Stimulated activated CD8-positive, alpha-beta memory T cell treated with anti-CD3 and anti-CD28 coated beads, Interleukin-15, amount 100 ng/mL, for 1 hour (primary cell): ENCODE results near the gene TFPT.

Source experiments
- DNase-seq: peaks from one replicate; pipeline ENCODE4 v3.0.0-alpha.2; 2020; ENCODE audit warnings: low read depth

TFPT gene

DNA sequence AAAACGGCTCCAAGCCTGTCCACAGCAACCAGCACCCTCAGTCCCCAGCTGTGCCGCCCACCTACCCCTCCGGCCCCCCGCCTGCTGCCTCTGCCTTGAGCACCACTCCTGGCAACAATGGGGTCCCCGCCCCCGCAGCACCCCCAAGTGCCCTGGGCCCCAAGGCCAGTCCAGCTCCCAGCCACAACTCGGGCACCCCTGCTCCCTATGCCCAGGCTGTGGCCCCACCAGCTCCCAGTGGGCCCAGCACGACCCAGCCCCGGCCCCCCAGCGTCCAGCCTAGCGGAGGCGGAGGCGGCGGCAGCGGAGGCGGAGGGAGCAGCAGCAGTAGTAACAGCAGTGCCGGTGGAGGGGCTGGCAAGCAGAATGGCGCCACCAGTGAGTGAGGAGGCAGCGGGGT is 32.7 kb upstream of the TFPT start:
- no peak for DNase-seq

DNA sequence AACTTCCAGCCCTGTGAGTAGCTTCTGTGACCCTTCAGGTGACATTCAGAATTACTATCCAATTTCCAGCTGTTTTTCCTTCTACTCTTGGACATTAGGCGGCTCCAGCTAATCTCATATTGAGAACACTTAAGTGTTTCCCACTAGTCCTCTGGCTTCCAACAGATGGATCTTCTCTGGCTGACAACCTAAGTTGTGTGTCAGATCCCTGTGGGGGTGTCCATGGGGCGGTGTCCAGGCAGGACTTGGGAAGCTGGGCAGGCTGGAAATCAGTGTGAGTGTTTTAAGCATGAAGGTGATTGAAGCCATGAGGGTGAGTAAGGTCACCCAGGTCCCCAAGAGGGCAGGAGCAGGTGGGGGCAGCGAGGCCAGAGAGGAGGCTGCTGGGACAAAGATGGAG is 32.2 kb upstream of the TFPT start:
- DNase-seq: no peak

DNA sequence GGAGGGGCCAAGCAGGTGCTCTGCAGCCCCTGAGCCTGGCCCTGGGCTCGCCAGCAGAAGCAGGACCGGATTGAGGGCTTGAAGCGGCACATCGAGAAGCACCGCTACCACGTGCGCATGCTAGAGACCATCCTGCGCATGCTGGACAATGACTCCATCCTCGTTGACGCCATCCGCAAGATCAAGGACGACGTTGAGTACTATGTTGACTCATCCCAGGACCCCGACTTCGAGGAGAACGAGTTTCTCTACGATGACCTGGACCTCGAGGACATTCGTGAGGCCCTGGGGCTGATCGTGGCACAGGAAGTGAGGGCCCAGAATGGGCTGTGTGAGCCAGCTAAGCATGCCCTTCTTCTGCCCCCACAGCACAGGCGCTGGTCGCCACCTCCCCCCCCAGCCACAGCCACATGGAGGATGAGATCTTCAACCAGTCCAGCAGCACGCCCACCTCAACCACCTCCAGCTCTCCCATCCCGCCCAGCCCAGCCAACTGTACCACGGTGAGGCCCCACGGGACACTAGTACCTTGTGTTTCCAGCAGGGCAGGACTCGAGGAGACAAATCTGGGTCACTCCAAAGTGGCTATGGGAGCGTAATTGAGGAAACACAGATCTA is 30.2 kb upstream of the TFPT start:
- DNase-seq: no peak

DNA sequence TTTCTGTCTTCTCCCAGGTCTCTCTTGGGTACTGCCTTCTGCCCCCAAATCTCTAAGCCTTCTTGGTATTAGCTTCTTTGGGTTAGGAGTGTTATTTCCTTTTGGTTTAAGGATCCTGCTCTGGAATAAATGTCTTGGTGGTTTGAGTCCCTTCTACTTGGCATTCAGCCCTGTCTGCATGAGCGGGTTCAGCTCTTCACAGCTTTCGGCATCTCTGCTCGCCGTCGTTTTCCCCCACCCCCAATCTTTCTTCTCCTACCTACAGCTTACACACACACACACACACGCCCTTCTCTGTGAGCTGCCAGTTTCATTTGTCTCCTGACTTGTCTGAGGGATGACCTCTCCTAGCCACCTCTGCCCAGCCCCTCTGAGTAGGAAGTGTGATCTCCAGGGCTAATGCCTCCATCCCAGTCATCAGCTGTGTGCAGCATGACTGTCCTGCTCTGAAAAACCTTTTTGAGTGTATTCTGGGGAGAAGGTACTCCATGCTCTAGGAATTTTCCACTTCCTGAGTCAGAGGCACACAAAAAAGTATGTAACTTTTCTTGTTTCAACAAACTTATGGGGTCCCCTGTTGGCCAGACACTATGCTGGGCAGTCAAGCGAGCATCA is 26.8 kb upstream of the TFPT start:
- no peak for DNase-seq

DNA sequence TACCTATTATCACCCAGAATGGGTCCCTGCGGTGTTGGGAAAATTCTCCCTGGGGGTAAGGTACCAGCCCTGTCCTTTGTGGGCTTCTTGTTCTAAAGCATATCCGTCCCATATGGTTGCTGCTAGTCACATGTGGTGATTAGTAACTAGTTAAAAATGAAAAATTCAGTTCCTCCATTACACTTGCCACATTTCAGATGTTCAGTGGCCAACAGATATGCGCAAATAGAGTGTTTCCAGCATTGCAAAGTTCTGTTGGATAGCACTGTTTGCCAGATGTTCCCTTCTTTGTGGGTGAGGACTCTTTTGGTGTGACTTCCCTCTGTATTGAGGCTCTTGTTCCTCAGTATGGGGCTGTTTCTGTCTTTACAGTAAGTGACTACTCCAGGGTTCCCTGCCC is 25.9 kb upstream of the TFPT start:
- no peak for DNase-seq

DNA sequence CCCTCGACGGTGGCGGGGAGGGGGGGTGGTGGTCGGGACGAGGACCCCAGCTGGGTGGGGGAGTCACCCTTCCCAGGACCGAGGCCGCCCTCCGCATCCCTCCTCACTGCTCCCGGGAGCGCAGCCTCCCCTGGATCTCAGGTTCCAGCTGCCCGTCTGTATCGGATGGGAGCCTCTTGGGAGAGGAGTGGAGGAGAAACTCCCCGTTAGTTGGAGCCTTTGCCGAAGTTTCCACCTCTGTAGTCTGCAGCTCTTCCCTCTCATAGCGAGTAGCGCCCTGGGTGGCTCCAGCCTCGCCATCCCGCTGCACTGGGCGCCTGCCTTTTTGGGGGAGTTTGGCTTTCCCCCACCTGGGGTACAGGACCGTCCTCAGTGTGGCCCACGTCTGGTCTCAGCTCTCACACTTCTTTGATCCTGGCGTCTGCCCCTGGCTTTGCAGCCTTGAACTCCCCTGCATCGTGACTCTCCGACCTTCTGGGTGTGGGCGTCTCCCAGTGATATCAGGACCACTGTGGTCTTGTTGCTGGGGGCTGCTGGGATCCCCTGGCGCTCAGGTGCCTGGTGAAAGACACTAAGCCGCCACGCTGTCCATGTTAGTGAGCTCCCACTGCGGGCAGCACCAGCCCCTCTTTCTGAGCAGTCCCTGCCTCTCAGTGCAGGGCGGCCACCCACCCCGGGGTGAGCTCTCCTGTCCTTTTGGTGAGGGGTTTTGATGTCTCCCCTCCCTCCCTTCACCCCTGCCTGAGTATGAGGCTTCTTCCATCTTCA is 23.2 kb upstream of the TFPT start:
- no peak for DNase-seq

DNA sequence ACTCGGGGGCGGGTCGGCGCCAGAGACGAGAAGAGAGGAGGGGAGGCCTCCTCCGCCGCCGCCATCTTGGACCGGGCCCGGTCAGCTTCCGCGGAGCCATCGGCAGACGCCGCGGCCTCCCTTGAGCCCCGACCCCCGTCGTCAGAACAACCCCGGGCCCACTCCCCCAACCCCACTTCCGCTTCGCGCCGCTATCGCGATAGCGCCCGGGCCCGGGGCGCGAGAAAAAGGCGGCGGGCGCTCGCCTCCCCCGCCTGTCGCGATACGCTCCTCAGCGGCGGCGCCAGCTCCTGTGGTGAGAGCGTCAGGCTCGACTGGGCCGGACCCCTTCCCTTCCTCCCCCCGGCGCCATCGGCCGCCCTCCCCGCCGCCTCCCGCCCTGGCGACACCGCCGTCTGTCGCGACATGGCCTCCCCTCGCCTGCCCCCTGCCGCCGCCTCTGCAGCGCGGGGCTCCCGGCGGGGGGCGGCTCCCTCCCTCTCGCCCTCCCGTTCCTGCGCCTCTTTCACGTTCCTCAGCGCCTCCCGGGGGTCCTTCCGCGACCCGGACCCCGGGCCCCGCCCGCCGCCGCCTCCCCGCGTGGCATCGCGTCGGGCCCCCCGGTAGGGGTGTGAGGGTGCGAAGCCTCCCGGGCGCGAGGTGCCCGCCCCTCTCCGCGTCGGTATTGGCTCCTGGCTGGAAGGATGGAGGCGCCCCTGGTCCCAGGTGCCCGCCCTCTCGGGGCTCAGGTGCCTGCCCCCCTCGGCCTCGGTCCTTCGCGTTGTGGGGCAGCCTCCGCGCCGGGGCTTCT is 22.4 kb upstream of the TFPT start, which contains the start of gene CNOT3:
Gene CNOT3, plus strand, starts transcription at position 64 of the 790 bp plus-strand sequence. CDS start 5,217 bp downstream, outside the sequence.
- DNase-seq: no peak

DNA sequence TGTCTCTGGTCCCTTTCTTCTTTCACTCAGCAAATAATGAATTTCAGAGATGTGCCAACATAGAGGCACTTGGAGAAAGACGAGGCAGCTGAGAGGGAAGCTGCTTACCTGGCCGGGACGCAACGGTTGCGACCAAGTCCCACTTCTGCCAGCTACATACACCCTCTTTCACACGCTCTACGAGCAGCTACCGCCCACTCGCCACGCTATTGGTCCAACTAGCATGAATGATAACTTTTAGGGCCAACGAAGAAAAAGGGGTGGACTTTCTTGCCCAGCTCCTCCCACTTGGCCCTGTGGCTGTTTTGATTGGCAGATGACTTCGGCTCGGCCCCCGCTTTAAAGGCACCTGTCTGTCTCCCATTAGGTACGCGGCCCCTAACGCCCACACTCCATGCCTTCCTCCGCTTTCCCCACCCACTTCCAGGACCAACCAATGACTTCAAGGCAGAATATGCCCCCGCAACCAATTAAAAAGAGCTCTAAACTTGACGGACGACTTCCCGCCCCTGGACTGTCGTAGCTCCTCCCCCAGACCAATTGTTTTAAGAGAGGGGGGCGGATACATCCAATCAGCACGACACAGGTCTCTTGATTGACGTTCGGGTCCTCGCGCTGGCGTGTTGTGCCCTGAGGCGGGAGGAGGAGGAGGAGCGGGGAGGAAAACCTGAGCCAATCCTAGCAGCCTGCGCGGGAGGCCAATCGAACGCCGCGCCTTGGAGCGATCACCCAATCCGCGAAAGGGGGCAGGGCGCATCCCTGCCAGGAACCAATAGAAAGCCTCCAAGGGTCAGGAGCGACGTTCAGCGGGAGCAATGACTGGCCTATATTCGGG is 21.6 kb upstream of the TFPT start:
- DNase-seq: peak; percentile 96

DNA sequence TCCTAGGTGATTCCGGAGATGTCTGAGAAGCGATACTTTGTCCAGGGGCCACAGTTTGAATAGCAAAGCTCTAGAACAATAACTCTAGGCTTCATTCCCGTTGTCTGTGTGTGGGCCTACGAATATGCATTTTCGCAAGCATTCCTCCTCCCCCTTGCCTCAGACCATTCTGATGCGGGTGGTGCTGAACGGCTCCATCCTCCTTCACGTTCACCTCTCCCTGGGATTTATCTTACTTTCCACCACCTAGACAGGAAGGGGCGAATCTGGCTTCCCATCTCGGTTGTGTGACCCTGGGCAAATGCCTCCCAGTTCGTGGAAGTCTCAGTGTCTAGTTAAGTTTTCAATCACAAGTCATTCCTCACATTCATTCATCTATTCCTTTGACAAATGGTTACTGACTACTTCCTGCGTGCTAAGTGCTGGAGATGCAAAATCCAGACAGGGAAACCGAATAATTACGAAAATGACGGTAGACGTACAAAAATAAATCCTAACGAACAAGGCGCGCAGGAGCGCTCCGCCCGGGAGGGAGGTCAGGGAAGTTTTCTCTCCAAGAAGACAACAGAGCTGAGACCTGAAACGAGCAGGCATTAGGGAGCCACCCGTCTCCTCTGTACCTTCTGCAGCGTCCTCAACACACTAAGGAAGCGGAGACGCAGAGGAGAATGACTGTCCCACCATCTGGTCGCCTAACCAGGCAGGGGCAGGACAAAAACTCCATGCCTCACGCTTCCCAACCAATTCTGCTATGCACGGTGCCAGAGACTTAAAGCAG is 20.8 kb upstream of the TFPT start:
- DNase-seq: no peak

DNA sequence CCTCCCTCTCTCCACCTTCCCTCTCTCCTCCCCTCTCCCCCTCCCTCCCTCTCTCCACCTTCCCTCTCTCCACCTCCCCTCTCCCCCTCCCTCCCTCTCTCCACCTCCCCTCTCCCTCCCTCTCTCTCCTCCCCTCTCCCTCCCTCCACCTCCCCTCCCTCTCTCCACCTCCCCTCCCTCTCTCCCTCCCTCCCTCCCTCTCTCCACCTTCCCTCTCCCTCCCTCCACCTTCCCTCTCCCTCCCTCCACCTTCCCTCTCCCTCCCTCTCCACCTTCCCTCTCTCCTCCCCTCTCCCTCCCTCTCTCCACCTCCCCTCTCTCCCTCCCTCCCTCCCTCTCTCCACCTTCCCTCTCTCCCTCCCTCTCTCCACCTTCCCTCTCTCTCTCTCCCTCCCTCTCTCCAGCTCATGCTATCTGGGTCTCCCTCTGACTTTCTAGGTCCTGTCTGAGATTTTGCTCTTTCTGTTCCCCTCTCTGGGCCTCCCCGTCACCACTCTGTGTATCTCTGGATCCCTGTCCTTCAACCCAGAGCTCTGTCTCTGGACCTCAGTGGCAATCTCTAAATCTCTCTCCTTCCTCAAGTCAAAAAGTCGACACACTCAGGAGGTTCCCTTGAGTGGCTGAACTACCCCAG is 18.6 kb upstream of the TFPT start:
- DNase-seq: no peak

DNA sequence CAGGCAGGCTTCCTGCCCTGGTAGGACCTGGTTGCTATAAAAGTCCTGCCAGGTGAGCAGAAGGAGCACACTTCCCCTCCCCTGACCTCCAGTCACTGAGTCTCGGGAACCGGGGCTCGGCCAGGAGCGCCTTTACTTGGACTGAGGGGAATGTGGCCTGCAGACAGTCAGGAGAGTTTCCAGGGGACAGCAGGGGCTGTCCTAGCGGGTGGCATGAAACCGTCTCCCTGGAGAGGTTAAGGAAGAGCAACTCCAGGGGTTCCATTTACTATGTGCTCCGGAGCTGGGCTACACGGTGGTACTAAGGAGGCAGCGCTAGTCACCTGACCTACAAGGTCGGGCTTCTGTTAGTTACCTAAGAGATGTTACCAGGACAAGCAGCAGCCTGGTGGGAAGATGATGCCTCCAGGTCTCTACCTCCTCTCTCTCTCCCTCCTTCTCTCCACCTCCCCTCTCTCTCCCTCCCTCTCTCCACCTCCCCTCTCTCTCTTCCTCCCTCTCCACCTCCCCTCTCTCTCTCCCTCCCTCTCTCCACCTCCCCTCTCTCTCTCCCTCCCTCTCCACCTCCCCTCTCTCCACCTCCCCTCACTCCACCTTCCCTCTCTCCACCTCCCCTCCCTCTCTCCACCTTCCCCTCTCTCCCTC is 18.0 kb upstream of the TFPT start:
- no peak for DNase-seq

DNA sequence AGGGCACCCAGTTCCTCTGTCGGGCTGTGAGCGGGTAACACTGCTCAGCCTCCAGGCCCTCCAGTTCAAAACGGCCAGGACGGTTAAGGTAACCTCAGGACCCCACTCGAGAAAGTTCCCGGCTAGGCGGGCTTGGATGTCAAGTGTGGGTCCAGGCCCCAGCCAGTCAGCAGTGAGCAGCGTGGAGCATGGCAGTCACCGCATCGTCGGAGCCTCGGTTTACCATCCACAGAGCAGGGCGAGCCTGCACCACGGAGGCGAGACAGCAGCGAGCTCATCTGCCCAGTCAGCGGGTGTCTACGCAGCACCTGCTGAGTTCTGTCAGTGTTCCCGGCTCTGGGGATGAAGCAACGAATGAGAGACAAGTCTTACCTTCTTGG is 14.2 kb upstream of the TFPT start:
- no peak for DNase-seq

DNA sequence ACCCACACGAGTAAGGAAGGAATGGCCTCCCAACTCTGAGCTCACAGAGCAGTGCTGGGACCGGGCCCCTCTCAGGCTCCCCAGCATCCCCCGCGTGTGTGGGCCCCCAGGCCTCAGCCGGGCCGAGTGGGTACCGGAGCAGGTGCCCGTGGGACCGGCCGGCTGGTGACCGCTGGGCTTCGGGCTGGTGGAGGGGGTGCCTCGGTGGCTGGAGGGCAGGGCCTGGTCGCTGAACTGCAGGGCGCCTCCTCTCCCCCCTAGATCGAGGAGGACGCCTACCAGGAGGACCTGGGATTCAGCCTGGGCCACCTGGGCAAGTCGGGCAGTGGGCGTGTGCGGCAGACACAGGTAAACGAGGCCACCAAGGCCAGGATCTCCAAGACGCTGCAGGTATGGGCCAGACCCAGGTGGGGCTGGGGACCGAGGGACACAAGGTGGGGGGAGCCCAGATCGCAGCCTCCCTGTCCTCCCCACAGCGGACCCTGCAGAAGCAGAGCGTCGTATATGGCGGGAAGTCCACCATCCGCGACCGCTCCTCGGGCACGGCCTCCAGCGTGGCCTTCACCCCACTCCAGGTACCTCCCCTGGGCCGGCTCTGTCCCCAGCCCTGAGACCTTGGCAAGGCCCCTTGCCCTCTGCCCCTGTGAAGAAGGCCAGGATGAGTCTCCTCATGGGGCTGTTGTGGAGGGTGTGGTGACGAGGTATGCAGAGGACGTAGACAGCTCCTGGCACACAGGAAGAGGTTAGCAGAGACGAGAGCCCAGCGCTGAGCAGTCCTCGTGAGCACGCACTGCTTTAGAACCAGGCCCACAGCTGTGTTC is 13.5 kb upstream of the TFPT start:
- DNase-seq: no peak

DNA sequence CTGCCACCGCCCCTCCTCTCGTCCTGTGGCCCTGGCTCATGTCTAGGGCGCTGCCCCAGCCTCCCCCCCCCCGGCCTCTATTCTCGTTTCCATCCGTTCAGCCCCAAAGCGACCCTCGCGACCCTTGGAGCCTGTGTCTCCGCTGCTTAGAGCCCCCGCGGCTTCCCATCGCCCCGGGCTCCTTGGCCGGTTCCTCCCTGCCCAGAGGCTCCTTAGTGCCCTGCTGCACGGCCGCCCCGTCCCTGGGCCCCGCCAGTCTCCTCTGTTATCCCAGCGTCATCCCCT is 12.9 kb upstream of the TFPT start:
- DNase-seq: no peak

DNA sequence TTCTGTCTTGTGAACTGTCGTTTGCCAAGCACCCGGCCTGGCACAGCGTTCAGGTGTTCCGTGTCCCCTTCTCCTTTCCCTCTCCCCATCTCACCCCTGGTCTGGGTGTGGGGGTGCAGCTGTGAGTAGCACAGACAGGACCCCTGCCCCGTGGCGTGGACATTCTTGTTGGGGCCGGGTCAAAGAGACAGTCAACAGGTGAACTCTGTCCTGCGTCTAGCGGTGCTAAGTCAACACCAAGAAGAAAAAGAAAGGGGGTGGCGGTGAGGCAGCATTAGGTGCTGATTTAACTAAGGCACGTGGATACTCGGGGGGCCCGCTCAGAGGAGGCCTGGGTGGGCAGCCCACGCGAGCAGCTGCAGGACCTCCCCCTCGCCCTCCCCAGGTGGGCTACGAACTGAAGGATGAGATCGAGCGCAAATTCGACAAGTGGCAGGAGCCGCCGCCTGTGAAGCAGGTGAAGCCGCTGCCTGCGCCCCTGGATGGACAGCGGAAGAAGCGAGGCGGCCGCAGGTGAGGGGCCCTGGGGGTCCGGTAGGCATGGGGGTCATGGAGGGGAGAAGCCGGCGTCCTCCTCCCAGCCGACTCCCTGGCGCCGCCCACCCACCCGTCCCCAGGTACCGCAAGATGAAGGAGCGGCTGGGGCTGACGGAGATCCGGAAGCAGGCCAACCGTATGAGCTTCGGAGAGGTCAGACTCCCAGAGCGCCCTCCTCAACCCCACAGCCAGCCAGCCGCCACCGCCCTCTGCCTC is 12.4 kb upstream of the TFPT start:
- no peak for DNase-seq

DNA sequence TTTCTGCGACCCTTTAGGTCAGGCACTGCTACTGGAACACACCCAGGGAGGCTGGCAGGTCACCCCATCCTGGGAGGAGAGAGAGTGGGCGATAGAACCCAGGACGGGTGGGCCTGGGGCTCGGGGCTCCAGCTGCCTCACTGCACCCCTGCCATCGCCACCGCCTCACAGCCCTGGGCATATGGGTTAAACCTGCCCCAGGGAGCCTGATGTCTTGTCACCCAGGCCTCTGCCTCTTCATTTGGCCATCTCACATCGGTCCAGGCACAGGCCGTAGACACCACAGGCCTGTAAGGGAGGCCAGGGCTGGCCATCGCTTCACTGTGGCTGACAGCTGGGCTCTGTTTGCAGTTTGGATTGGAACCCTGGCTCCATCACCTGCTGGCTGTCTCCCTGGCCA is 10.3 kb upstream of the TFPT start:
- no peak for DNase-seq

DNA sequence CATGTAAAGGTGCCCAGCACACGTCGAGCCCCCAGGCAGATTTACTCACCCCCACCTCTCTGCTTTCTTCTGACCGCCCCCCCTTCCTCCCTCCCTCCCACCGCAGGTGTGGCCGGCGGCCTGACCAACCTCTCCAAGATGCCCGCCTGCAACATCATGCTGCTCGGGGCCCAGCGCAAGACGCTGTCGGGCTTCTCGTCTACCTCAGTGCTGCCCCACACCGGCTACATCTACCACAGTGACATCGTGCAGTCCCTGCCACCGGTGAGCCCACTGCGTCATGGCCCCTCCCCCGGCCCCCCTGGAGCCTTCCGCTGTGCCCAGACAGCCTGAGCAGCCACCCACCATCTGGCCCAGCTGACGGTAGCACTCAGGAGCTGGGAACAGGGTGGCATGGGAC is 8.9 kb upstream of the TFPT start:
- no peak for DNase-seq

DNA sequence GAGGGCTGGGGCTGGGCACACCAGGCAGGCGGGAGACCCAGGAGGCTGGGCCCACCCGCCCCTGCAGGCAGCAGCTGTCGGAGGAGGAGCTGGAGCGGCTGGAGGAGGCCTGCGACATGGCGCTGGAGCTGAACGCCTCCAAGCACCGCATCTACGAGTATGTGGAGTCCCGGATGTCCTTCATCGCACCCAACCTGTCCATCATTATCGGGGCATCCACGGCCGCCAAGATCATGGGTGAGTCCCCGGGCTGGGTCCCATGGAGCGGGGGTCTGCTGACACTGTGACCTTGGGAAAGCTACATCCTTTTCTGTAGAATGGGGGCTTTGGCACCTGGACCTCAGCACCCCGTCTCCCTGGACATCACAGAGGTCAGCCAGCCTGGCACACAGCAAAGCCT is 8.2 kb upstream of the TFPT start:
- DNase-seq: no peak

DNA sequence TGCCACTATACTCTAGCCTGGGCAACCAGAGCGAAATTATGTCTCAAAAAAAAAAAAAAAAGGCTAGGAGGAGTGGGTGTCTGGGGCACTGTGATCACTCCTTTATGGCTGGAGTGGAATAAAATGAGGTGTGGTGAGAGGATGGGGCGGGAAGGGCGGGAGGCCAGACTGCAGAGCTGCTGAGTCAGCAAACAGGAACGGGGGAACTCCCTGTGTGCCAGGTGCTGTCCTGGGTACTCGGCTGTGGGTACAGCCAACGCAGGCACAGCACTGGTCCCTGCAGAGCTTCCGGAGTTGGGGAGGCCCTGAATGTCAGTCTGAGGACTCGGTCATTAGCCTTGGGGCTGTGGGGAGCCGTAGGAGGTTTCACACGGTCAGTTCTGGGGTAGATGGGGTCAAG is 5.8 kb upstream of the TFPT start:
- no peak for DNase-seq
